SK-N-SH treated with all-trans-retinoic acid at 6 μM for 48 hours (cell line): Measurements from ENCODE around the gene SMKR1.

Experiments
- ESRRG ChIP-seq: fragments of 250-450 bp; sonication (Bioruptor Pico); IDR thresholded peaks from 2 replicates; pipeline ENCODE4 v1.6.1; 2021; ENCODE audit warnings: mild to moderate bottlenecking
- OSR1 ChIP-seq: fragments of 250-450 bp; sonication (Bioruptor Pico); IDR thresholded peaks from 2 replicates; pipeline ENCODE4 v1.8.0; 2022; ENCODE audit warnings: moderate library complexity, mild to moderate bottlenecking, inconsistent platforms
- RARB ChIP-seq: fragments of 250-450 bp; sonication (Bioruptor Pico); IDR thresholded peaks from 2 replicates; pipeline ENCODE4 v1.8.0; 2021; ENCODE audit warnings: mild to moderate bottlenecking, moderate library complexity
- TOX ChIP-seq: fragments of 250-450 bp; sonication (Bioruptor Pico); IDR thresholded peaks from 2 replicates; pipeline ENCODE4 v1.8.0; 2021; ENCODE audit warnings: mild to moderate bottlenecking, moderate library complexity, borderline replicate concordance
- ZFP3 ChIP-seq: fragments of 250-450 bp; sonication (Bioruptor Pico); IDR thresholded peaks from 2 replicates; pipeline ENCODE4 v1.5.0; 2020; ENCODE audit warnings: mild to moderate bottlenecking, moderate library complexity
- ZFP30 ChIP-seq: fragments of 450-650 bp; formaldehyde crosslinking; IDR thresholded peaks from 2 replicates; pipeline ENCODE4 v1.5.0; 2022; ENCODE audit warnings: mild to moderate bottlenecking, moderate library complexity

- no peak for TF ChIP-seq ZFP30 (CRISPR knock-in tag)
- no peak for TF ChIP-seq RARB
- TF ChIP-seq OSR1 (CRISPR knock-in tag): no peak
- no peak for TF ChIP-seq ZFP3 (CRISPR knock-in tag)
- no peak for TF ChIP-seq TOX (CRISPR knock-in tag)
- no peak for TF ChIP-seq ESRRG (CRISPR knock-in tag)
Observed at GRCh38 chr7:129550693-129551360, 48.5 kb downstream of the SMKR1 start.
